Peyer's patch (tissue), 4 donors: ENCODE measurements around the gene PLIN3.

ENCODE experiments used
- POLR2A ChIP-seq, 2 donors: fragments of 450-650 bp; IDR thresholded peaks; one replicate each; pipeline ENCODE4 v1.5.1; 2017; ENCODE audit warnings: antibody characterized with exemption in 2 of 2, mild to moderate bottlenecking in 2 of 2, moderate library complexity in 2 of 2
- TF ChIP-seq, protein P1 (sequence below), 6 experiments: fragments of 450-650 bp in 4 of 6; fragments of 200-600 bp in 2 of 6; sonication (generic) in 1 of 6; IDR thresholded peaks; one replicate each; pipeline ENCODE4 v1.5.1; 2017 to 2019; ENCODE audit warnings: antibody characterized with exemption in 6 of 6, mild to moderate bottlenecking in 3 of 6, moderate library complexity in 1 of 6

DNA sequence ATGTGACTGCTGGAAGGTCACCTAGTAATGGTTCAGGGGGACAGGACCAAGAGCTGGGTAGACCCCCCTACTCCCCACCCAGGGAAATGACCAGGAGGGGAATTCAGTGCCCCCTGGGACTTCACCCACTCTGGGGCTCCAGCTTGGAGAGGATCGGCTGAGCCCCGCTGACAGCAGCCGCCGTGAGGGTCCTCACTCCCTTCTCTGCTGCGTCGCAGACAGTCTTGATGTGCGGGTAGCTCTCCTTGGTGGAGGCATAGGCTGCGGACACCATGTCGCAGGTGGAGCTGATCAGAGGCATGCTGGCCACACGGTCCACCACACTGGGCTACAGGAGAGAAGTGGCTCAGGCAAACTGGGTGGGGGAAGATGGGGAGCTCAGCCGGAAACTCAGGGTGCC is 7.8 kb downstream of the PLIN3 start:
- TF ChIP-seq POLR2A (IDR thresholded peaks at IDR 0.05), result no peak
- TF ChIP-seq, protein P1, sequence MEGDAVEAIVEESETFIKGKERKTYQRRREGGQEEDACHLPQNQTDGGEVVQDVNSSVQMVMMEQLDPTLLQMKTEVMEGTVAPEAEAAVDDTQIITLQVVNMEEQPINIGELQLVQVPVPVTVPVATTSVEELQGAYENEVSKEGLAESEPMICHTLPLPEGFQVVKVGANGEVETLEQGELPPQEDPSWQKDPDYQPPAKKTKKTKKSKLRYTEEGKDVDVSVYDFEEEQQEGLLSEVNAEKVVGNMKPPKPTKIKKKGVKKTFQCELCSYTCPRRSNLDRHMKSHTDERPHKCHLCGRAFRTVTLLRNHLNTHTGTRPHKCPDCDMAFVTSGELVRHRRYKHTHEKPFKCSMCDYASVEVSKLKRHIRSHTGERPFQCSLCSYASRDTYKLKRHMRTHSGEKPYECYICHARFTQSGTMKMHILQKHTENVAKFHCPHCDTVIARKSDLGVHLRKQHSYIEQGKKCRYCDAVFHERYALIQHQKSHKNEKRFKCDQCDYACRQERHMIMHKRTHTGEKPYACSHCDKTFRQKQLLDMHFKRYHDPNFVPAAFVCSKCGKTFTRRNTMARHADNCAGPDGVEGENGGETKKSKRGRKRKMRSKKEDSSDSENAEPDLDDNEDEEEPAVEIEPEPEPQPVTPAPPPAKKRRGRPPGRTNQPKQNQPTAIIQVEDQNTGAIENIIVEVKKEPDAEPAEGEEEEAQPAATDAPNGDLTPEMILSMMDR (IDR thresholded peaks at IDR 0.05), result no peak
